COLO668 (cell line): ENCODE results near the gene UBASH3A.
"Not testable (repeated sequence)": the region's sequence is repeated elsewhere in the genome, so short reads cannot be mapped to it uniquely, and the experiment has no call there.

Experiments used
- DNase-seq: peaks from one replicate; lab custom pipeline; 2025; ENCODE audit not compliant: unreplicated experiment; lab: John Stamatoyannopoulos, UW

The UBASH3A gene

GRCh38 chr21:42465803-42466127 is 62.1 kb downstream of the UBASH3A start:
- no peak for DNase-seq

GRCh38 chr21:42466700-42467099 is 63.0 kb downstream of the UBASH3A start:
- no peak for DNase-seq

- peak; percentile 20 for DNase-seq
Measured at GRCh38 chr21:42467140-42467983, 63.7 kb downstream of the UBASH3A start.

- DNase-seq, result no peak
Measured at GRCh38 chr21:42468491-42469131, 64.9 kb downstream of the UBASH3A start.

GRCh38 chr21:42469272-42469671 is 65.6 kb downstream of the UBASH3A start:
- DNase-seq, result no peak

- not testable (repeated sequence) for DNase-seq
Measured at GRCh38 chr21:42469726-42470125, 66.0 kb downstream of the UBASH3A start.

- DNase-seq, result no peak
Measured at GRCh38 chr21:42471206-42471605, 67.5 kb downstream of the UBASH3A start.

DNA sequence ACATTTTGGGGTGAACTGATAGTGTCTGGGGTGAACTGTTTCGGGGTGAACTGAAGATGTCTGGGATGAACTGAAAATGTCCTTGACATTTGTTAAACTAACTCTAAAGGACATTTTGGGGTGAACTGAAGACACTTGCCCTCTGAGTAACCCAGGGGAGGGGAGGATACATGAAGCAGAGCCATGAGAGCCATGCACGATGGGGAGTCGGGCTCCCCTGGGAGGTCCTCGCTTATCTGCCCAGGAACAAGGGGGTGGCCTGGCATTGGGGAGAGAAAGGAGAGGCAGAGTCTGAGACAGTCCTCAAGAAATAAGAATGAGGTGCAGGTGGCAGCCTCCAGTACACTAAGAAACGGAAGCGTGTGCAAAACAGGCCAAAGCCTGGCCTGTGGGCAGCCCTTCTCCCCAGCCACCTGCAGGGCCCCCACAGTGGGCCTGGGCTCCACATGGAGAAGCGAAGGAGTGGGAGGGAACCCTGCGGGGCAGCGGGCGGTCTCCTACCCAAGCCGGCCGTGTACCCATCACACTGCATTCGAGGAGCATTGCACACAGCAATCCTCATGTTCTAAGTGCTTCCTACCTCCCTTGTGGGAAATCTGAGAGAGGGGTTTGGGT is 68.1 kb downstream of the UBASH3A start:
- DNase-seq, result no peak

DNA sequence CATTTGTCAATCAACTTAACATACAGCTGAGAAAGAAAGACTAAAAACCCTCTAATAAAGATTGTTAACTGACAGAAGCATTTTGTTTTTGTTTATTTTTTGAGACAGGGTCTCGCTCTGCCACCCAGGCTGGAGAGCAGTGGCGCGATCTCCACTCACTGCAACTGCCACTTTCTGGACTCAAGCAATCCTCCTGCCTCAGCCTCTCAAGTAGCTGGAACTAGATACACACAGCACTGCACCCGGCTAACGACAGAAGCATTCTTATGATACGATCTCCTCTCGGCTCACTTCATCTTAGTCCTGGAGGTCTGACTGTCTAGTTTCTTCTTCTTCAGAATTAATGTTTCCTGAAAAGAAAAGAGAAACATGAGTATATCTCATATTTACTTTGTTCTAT is 68.8 kb downstream of the UBASH3A start:
- DNase-seq, result no peak

- DNase-seq, result no peak
Measured at GRCh38 chr21:42473498-42474042, 69.9 kb downstream of the UBASH3A start.

DNA sequence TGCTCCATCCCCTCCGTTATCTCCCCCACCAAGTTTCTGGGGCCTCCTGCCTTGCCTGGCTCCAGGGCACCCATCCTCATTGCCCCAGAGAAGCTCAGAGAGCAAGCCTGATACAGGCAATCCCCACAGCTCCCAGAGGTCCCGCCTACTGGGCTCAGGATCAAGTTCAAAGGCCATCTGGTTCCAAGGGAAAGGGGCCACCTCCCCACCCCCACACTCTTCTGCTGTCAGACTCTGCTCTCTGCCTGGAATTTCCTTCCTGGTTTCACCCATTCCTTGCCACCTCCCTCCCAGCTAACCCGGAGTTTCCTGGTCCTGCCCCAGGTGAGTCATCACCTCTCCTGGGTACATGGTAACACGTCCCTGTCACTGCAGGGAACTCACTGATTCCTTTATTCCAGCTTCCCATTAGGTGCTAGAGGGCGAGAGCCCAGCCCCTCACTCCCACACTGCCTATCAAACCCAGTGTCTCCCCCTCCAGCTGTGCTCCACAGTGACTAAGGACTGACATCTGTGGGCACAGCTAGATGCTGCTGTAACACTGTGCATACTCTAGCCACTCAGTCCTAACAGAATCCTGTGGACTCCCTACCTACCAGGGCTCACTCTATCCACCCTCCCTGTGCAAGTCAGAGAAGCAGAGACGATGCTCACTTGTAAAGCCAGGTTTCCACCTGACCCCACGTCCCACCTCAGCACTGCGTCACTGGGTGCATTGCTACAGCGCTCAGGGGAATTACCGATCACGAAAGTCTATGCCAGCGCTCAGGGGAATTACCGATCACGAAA is 70.5 kb downstream of the UBASH3A start:
- peak; percentile 75 for DNase-seq

GRCh38 chr21:42475036-42475435 is 71.3 kb downstream of the UBASH3A start:
- no peak for DNase-seq

DNA sequence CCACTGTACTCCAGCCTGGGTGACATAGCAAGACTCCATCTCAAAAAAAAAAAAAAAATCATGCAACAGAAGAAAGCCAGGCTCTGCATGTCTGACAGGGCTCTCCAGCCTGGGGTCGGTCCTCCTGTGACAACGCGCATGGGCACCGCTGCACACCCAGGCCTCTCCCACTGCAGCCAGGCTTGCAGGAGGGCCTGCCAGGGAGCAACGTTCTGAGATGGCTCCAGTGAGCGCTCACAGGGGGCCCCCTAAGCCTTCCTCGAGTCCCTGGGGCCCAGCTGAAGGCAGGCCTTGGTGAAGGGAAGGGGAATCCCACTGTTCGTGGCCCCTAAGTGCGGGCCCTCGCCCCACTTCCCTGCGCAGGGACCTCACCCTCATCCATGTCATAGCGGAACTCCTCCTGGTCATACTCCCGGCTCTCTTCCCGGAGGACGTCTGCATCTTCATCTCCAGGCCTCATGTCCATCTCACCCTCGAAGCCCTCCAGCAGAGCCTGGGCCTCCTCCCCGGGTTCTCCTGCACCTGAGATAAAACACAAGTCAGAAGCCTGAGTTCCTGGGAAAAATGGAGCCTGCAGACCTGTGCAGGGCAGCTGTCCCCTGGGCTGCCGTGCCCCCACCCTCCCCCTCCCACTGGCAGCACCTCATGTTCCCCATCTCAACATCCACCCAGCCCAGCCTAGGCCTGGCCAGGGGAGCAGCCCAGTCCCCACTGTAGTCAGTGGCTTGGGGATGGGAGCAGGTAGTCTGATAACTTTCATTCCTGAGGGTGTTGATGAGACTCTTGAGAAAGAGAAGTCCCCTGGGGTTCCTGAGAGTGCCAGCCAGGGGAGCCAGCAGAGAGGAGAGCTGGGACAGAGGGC is 72.1 kb downstream of the UBASH3A start:
- DNase-seq, result no peak

GRCh38 chr21:42476388-42477331 is 73.0 kb downstream of the UBASH3A start:
- no peak for DNase-seq

DNA sequence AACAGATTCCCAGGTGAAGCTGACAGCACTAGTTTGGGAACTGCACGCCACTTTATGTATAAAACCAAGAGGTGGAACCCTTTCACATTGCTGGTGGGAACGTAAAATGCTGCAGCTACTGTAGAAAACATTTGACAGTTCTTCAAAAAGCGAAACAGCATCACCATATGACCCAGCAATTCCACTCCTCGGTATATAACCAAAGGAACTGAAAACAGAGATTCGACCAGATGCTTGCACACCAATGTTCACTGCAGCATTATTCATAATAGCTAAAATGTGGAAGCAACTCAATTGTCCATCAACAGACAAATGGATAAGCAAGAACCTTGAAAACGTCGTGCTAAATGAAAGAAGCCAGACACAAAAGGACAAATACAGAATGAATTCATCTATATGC is 74.8 kb downstream of the UBASH3A start:
- no peak for DNase-seq

DNA sequence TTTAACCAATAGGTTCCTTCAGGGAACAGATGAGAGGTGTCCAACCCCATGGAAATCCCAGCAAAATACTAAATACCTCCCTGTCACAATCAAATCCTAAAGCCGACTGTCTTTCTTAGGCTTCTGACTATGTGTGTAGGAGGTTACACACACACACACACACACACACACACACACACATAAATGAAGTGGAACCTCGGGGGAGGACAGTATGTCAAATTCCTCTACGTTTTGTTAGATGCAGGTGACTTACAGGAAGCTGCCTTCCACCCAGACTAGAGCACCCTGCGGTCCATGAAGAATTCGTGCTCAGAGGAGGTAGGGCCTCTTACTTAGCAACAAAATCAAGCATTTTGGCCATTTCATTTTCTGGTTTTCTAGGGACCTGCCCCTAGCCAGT is 75.9 kb downstream of the UBASH3A start:
- no peak for DNase-seq

DNA sequence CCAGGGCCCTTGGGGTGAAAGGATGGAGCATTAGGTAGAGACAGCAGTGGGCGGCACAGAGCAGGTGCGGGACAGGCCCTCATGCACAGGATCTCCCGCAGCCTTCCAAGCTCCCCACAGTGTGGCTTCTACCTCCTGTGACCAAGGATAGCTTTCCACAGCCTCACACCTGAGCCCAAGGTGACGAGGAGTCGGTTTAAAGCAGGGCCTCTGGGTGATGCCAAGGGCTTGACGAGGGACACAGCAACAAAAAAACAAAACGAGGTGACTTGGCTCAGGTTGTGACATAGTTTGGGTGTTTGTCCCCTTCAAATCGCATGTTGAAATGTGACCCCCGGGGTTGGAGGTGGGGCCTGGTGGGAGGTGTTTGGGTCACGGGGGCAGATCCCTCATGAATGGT is 77.0 kb downstream of the UBASH3A start:
- DNase-seq, result no peak

- DNase-seq, result no peak
Measured at GRCh38 chr21:42481169-42481568, 77.5 kb downstream of the UBASH3A start.

DNA sequence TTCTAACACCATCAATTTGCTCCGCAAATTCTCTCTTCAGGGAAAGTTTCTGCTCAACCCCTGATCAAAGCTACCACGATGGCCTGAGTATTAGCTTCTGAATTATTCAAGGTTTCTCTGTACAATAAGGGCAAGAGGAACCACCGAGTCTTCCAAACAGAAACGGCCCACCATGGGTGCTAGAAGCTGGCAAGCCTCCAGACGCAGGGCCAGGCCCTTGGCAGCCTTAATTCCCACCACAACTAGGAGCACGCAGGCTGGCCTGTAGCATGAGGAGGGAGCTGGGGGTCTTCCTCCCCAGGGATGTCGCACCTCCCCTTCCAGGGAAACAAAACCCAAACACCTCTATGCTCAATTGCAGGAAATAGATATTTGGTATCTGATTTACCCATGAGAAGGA is 81.3 kb downstream of the UBASH3A start:
- no peak for DNase-seq
